Skeletal muscle tissue (tissue), 4 donors: ENCODE results near the gene PAQR8. TPM values are rescaled to one million over a fixed set of nuclear protein-coding genes. Genes with fewer than 3 reads are reported as not detected.

Experiments used
- H3K27ac ChIP-seq: one replicate; pipeline ENCODE4 v1.7.0; 2013; ENCODE audit warnings: mild to moderate bottlenecking, low read depth, low read length, inconsistent platforms
- H3K27me3 ChIP-seq, 3 donors: one replicate each; pipeline ENCODE4 v1.7.0; 2013; ENCODE audit warnings: low read length in 3 of 3; ENCODE audit not compliant: control insufficient read depth in 3 of 3, insufficient read depth in 3 of 3
- H3K36me3 ChIP-seq, 3 donors: one replicate each; pipeline ENCODE4 v1.7.0; 2013; ENCODE audit warnings: low read length in 3 of 3; ENCODE audit not compliant: control insufficient read depth in 3 of 3, insufficient read depth in 3 of 3
- H3K4me1 ChIP-seq, 3 donors: one replicate each; pipeline ENCODE4 v1.7.0; 2013; ENCODE audit warnings: low read length in 3 of 3, mild to moderate bottlenecking in 3 of 3; ENCODE audit not compliant: control insufficient read depth in 3 of 3, insufficient read depth in 3 of 3
- H3K4me3 ChIP-seq, 3 donors: one replicate each; pipeline ENCODE4 v1.7.0; 2013; ENCODE audit warnings: low read length in 3 of 3
- H3K9ac ChIP-seq, 3 donors: one replicate each; pipeline ENCODE4 v1.7.0; 2013; ENCODE audit warnings: low read length in 3 of 3, mild to moderate bottlenecking in 3 of 3, moderate library complexity in 2 of 3, low read depth in 1 of 3
- H3K9me3 ChIP-seq, 3 donors: one replicate each; pipeline ENCODE4 v1.7.0; 2013; ENCODE audit warnings: low read length in 3 of 3; ENCODE audit not compliant: control insufficient read depth in 3 of 3
- total RNA-seq: library from RNA; depleted of rRNA; stranded (reverse); fragments of >200 nt; gene quantifications from one replicate; pipeline ENCODE4 v1.2.3, GENCODE V29; 2014
- donor health status: Osteomylitis.

The PAQR8 gene
- total RNA-seq, 1 donor from 2014 or later: 6.3 TPM

DNA sequence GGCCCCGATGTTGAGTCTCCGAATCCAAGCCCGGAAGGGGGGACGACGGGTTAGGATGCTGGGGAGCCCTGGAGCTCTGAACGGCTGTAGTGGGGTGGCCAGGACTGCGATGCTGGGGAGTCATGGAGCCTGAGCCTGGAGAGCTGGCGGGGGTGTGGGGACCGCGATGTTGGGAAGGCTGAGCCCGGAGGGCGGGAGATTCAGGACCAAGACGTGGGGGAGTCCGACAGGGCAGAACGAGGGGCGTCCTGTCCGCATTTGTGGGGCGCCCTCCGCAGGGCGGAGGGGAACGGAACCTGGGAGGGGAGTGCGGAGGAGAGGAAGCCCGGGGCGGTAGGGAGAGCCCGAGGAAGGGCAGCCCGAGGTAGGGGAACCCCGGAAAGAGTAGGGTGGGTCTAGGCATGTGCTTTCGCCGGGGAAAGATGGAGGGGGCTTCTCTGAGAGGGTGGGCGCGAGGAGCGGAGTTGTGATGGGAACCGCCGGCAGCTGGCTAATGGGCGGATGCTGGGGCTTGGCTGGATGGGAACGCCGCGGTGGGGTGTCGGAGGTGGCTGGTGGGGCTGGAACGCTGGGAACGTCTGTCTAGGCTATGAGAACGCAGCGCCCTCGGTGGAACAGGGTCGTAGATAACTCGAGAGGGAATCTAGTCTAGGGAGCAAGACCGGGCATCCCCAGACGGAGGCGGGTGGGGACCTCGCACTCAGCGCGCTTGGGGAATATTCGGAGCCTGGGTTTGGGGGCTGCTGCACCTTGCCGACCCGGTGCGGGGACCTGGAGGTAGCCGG, 684 bp downstream of the PAQR8 start:
- H3K27ac ChIP-seq: no peak overlapping the region
- H3K4me3 ChIP-seq: peak overlapping the region; percentile 72 to 80 (median 73)
- H3K9ac ChIP-seq: peak overlapping the region; percentile 52 to 81 (median 70)
- H3K36me3 ChIP-seq: no peaks in the 10 kb centered on the region
- H3K9me3 ChIP-seq: no peaks in the 10 kb centered on the region
- peaks cover 11 to 19% (median 14%) of the 10 kb centered on the region in 3 donors for H3K4me1 ChIP-seq
- H3K27me3 ChIP-seq: peaks cover 8 to 16% (median 14%) of the 10 kb centered on the region in 3 donors

GRCh38 chr6:52363228-52363867, 1.4 kb downstream of the PAQR8 start:
- H3K4me3 ChIP-seq: peak overlapping the region; percentile 5 to 80 (median 73)
- peaks cover 8 to 16% (median 14%) of the 10 kb centered on the region in 3 donors for H3K27me3 ChIP-seq
- H3K9ac ChIP-seq: peak overlapping the region in 1 of 3 donors; percentile 81
- peaks cover 11 to 19% (median 14%) of the 10 kb centered on the region in 3 donors for H3K4me1 ChIP-seq
- H3K27ac ChIP-seq: no peak overlapping the region
- H3K36me3 ChIP-seq: no peaks in the 10 kb centered on the region
- H3K9me3 ChIP-seq: no peaks in the 10 kb centered on the region

GRCh38 chr6:52364480-52365166, 2.7 kb downstream of the PAQR8 start:
- no peak overlapping the region for H3K27ac ChIP-seq
- H3K27me3 ChIP-seq: peaks cover 8 to 16% (median 14%) of the 10 kb centered on the region in 3 donors
- H3K4me3 ChIP-seq: no peak overlapping the region
- H3K9ac ChIP-seq: no peak overlapping the region
- H3K36me3 ChIP-seq: no peaks in the 10 kb centered on the region
- H3K9me3 ChIP-seq: no peaks in the 10 kb centered on the region
- H3K4me1 ChIP-seq: peaks cover 11 to 19% (median 14%) of the 10 kb centered on the region in 3 donors

DNA sequence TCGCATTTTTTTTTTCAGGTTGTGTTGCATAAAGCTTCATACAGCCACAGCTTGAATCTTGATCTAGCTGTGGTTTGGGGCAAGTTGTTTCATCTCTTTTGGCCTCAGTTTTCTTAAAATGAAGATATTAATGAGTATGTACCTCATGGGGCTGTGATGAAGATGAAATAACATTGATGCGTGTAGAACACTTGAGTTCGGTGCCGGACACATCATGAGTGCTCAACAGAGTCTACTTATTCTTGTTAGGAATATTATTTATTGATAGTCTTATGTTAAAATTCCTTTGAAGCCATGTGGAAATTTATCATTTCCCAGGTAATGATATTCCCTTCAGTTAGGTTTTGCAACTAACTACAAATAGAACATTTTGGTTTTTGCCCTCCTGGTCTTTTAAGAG, 3.4 kb downstream of the PAQR8 start:
- H3K4me3 ChIP-seq: no peak overlapping the region
- no peaks in the 10 kb centered on the region for H3K9me3 ChIP-seq
- H3K27ac ChIP-seq: no peak overlapping the region
- H3K4me1 ChIP-seq: peaks cover 11 to 19% (median 14%) of the 10 kb centered on the region in 3 donors
- peaks cover 8 to 16% (median 14%) of the 10 kb centered on the region in 3 donors for H3K27me3 ChIP-seq
- H3K9ac ChIP-seq: no peak overlapping the region
- H3K36me3 ChIP-seq: no peaks in the 10 kb centered on the region

DNA sequence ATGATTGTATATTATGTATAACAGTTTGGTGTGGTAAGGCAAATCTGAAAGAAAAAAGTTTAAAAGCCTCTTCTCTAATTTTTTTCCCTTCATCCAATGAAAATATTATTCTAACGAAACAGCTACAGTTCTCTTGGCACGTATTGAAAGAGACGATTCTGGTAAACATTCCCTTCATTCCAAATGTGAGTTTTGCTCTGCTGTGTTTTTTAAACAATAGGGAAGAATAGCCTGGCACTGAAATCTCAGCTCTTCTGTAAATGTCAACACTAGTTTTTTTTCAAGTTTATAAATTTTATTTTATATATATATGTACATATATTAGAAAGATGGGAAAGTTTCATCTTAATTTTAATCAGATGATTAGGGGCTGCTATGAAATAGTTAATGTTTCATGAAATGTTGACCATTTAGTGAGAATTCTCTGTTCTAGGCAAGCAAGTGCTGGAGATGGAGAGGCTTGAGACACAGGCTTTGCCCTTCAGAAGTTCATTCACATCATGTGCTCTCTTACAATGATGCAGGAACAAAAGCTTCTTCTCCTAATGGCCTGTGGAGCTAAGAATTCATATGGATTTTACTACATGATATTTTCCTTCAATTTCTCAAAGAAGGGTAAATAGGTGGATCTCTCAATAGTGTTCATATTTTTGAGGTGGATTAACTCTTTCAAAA, 4.1 kb downstream of the PAQR8 start:
- H3K27ac ChIP-seq: no peak overlapping the region
- H3K9ac ChIP-seq: no peak overlapping the region
- H3K36me3 ChIP-seq: no peaks in the 10 kb centered on the region
- no peak overlapping the region for H3K4me3 ChIP-seq
- H3K9me3 ChIP-seq: no peaks in the 10 kb centered on the region
- H3K27me3 ChIP-seq: peaks cover 8 to 16% (median 14%) of the 10 kb centered on the region in 3 donors
- H3K4me1 ChIP-seq: peaks cover 11 to 19% (median 14%) of the 10 kb centered on the region in 3 donors

- no peaks in the 10 kb centered on the region for H3K9me3 ChIP-seq
- no peak overlapping the region for H3K27ac ChIP-seq
- peaks cover 0 to 7% (median 5%) of the 10 kb centered on the region in 3 donors for H3K27me3 ChIP-seq
- H3K4me1 ChIP-seq: peaks cover under 1 to 6% (median 2%) of the 10 kb centered on the region in 3 donors
- no peak overlapping the region for H3K4me3 ChIP-seq
- no peaks in the 10 kb centered on the region for H3K36me3 ChIP-seq
- H3K9ac ChIP-seq: no peak overlapping the region
Measured at GRCh38 chr6:52368002-52368401, 6.1 kb downstream of the PAQR8 start.

DNA sequence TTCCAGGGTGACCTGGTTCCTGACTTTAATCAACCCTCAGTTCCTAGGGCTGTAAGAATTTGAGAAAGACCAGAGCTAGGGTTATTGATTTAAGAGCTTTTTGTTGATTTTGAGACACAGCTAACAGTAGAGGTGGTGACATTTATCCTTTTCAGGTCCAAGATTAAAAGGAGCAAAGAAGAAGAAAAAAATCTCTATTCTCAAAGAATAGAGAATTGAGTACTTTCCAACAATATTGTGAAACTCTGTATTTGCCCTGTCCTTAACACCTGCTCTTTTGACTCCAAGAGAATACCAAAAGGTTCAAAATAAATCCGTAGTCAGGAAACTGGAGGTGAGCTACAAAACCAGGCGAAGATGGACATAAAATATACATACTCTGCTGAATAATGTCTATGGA, 7.3 kb downstream of the PAQR8 start:
- Histone ChIP-seq H3K4me1 (no peaks in the 10 kb centered on the region), H3K36me3 (no peaks in the 10 kb centered on the region), H3K4me3 (no peak overlapping the region), H3K27ac (no peak overlapping the region), H3K27me3 (no peaks in the 10 kb centered on the region), H3K9ac (no peak overlapping the region), H3K9me3 (no peaks in the 10 kb centered on the region)

DNA sequence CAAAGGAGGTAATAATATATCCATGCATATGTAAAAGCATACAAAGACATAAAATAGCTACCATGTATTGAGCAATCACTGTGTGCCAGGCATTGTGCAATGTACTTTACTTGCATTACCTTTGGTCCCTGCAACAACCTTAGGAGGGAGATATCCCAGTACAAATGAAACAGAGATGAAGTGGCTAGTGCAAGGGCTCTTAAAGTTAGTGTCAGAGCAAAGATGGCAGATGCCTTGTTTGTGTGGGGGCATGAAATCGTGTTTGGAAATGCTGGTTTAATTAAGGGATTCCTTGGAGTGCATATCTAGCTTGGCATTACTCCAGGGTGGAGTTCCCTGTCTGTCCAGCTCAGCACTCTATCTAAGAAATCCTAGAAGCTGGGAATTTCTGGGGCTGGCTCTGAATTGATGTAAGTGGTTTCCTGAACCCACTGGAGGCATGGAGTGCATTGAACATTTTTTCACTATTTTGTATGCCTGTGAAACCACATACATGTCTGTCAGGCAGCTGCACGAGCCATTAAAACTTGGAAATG, 9.8 kb downstream of the PAQR8 start:
- no peak overlapping the region for H3K9ac ChIP-seq
- no peak overlapping the region for H3K4me3 ChIP-seq
- H3K27me3 ChIP-seq: no peaks in the 10 kb centered on the region
- no peak overlapping the region for H3K27ac ChIP-seq
- no peaks in the 10 kb centered on the region for H3K4me1 ChIP-seq
- no peaks in the 10 kb centered on the region for H3K9me3 ChIP-seq
- no peaks in the 10 kb centered on the region for H3K36me3 ChIP-seq

DNA sequence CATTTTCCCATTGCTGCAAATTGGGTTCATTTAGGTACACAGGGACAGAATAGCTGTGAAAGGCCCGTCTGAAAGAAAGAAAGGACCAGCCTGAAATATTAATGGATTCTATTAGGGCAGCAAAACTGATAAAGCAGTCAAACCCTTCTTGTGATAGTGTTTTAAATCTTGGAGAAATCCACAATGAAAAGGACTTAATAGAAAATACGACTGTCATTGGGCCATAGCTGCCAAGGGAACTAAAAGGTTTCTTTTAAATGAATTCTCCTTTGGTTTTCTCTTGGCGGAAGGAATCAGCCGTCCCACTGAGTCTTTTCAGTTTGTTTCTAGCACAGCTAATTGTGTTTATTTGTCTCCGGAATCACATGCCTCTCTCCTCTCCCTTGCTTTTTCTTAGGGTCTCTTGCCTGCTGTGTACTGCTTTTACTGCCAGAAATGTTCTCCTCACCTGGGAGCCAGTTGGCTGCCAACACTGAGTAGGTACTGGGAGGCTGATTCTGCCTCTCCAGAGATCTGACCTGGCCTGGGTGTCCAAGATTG, 11.3 kb downstream of the PAQR8 start:
- Histone ChIP-seq H3K4me1 (no peaks in the 10 kb centered on the region), H3K9me3 (no peaks in the 10 kb centered on the region), H3K27me3 (no peaks in the 10 kb centered on the region), H3K36me3 (no peaks in the 10 kb centered on the region), H3K4me3 (no peak overlapping the region), H3K9ac (no peak overlapping the region), H3K27ac (no peak overlapping the region)
